Endometrial microvascular endothelial cells (primary cell): ENCODE measurements around the gene CCDC28B. TPM values are rescaled to one million over a fixed set of nuclear protein-coding genes. Genes with fewer than 3 reads are reported as not detected.

ENCODE experiments used
- in situ Hi-C: cut with HindIII; loops from 2 replicates; pipeline ENCODE4 v1.10.0; 2017; ENCODE audit warnings: low sequenced_read_pairs, low pct_unique_long_range_greater_than_20kb; ENCODE audit errors: inconsistent ontology term
- total RNA-seq: library from RNA; depleted of rRNA; stranded (reverse); fragments of >200 nt; gene quantifications from one replicate; pipeline ENCODE4 v1.2.3, GENCODE V29; 2015; ENCODE audit errors: inconsistent ontology term

CCDC28B gene
- total RNA-seq, 1 donor from 2014 or later = 6.9 TPM

GRCh38 chr1:32247452-32247851 lies 47.1 kb downstream of the CCDC28B start:
- in situ Hi-C loops = loop anchor here (10.0 kb wide), 1 partner anchor 77 kb away; no protein-coding TSS in a partner anchor

DNA sequence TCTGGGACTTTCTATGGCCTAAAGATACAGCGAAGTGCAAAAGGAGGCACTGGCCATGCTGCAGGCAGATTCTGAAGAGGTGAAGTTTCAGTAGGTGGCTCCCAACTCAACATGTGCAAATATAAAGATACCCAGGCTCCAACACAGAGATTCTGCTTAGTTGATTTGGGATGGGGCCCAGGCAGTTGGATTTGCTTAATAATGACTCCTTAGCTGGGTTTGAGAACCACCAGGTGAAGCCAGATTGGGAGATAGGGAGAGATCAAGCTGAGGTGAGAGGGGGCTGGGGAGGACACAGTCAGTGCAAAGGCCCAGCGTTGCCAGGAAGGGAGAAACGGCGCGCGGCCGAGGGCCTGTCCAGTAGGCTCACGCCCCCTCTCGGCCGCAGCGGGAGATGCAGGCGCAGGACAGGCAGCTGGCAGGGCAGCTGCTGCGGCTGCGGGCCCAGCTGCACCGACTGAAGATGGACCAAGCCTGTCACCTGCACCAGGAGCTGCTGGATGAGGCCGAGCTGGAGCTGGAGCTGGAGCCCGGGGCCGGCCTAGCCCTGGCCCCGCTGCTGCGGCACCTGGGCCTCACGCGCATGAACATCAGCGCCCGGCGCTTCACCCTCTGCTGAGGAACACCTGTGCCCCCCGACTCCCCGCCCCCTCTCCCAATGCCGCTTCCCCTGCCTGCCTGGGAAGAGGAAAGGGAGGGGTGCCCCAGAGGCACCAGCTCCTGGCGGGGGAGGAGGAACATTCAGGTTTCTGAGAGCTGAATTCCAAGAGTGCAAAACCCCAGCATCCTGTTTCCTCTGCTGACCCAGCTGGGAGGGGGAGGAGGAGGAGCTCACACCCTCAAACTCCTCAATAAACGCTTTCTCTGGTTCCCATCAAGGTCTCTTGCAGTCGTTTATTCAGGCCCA lies 47.8 kb downstream of the CCDC28B start:
- in situ Hi-C loops = loop anchor here (10.0 kb wide), 1 partner anchor 77 kb away; no protein-coding TSS in a partner anchor

GRCh38 chr1:32249831-32250525 lies 49.6 kb downstream of the CCDC28B start:
- in situ Hi-C loops = loop anchor here (10.0 kb wide), 1 partner anchor 75 kb away; no protein-coding TSS in a partner anchor

DNA sequence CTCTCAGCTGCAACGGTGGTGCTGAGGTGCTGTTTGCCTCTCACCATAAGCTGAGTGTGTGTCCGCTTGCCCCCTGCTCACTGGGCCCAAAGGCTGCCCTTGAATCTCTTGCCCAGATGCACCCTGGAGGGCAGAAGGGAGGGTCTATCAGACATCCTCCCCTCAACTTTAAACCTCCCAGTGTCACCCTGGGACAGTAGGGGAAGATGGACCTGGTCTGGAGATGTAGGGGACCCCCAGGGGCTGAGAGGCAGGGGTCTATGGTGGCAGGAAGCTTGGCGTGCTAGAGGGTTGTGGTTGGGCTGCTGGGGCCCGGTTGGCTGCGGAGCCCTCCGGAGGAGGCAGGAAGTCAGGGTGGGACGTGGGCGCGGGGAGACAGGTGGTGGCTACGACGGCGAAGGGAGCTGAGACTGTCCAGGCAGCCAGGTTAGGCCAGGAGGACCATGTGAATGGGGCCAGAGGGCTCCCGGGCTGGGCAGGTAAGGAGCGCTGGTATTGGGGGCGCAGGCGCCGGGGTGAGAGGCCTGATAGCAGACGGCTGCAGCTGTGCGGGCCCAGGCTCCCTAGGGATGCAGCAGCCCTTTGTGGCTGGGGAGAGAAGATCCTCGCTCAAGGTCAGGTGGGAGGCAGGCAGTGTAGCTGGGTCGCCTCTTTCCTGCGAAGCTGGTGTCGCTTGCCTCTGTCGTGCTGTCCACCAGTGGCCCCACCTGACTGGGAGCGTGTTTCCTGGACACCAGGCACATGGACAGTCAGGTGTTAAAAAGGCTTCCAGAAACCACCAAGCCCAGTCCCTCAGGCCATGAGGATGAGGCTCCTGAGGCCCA lies 50.7 kb downstream of the CCDC28B start, which contains the start of gene LCK:
Gene LCK (plus strand): TSS at position 373 of the 824 bp plus-strand sequence. CDS start 23,065 bp downstream, outside the sequence.
- in situ Hi-C loops = no loop called here

Other genes with a start within 250 kb of the CCDC28B start
- gene KHDRBS1, start 186.7 kb upstream of the CCDC28B start, total RNA-seq = 106 TPM
- gene TMEM39B, start 127.7 kb upstream of the CCDC28B start, total RNA-seq = 19.7 TPM
- 52.8 TPM for gene KPNA6, start 92.5 kb upstream of the CCDC28B start, total RNA-seq
- gene TXLNA, start 20.9 kb upstream of the CCDC28B start, total RNA-seq = 69.8 TPM
- gene IQCC, start 5.1 kb downstream of the CCDC28B start, total RNA-seq = 1.2 TPM
- gene DCDC2B, start 8.5 kb downstream of the CCDC28B start, total RNA-seq = not detected
- gene TMEM234, start 21.8 kb downstream of the CCDC28B start, total RNA-seq = 16.3 TPM
- gene EIF3I, start 21.8 kb downstream of the CCDC28B start, total RNA-seq = 474 TPM
- 9.3 TPM for gene FAM167B, start 46.6 kb downstream of the CCDC28B start, total RNA-seq
- gene LCK, start 50.7 kb downstream of the CCDC28B start, total RNA-seq = not detected
- gene HDAC1, start 91.5 kb downstream of the CCDC28B start, total RNA-seq = 173 TPM
- gene MARCKSL1, start 135.6 kb downstream of the CCDC28B start, total RNA-seq = 70.8 TPM
- 1.6 TPM for gene FAM229A, start 161.9 kb downstream of the CCDC28B start, total RNA-seq
- not detected for gene TSSK3, start 161.9 kb downstream of the CCDC28B start, total RNA-seq
- 67.0 TPM for gene BSDC1, start 193.8 kb downstream of the CCDC28B start, total RNA-seq